Hepatocyte (in vitro differentiated cells): ENCODE measurements around the gene MCAM. TPM values are rescaled to one million over a fixed set of nuclear protein-coding genes. Genes with fewer than 3 reads are reported as not detected.

Experiments used
- DNase-seq: peaks from one replicate; pipeline ENCODE4 v3.0.0-alpha.2; 2016; ENCODE audit warnings: low spot score
- H2AFZ ChIP-seq: fragments of 200-600 bp; sonication (generic); 2 replicates; pipeline ENCODE4 v1.6.0; 2016; ENCODE audit warnings: antibody characterized with exemption, mild to moderate bottlenecking
- H3K27ac ChIP-seq: fragments of 200-600 bp; sonication (generic); 2 replicates; pipeline ENCODE4 v1.5.1; 2016; ENCODE audit warnings: mild to moderate bottlenecking
- H3K27me3 ChIP-seq: fragments of 200-600 bp; sonication (generic); 2 replicates; pipeline ENCODE4 v1.6.1; 2016
- H3K36me3 ChIP-seq: fragments of 200-600 bp; sonication (generic); replicated peaks from 2 replicates; pipeline ENCODE4 v1.5.1; 2016; ENCODE audit warnings: low read depth; ENCODE audit not compliant: insufficient read depth
- H3K4me1 ChIP-seq: fragments of 200-600 bp; sonication (generic); 2 replicates; pipeline ENCODE4 v1.5.1; 2016; ENCODE audit warnings: mild to moderate bottlenecking, moderate library complexity; ENCODE audit not compliant: insufficient read depth
- H3K4me2 ChIP-seq: fragments of 200-600 bp; sonication (generic); 2 replicates; pipeline ENCODE4 v1.6.0; 2016
- H3K4me3 ChIP-seq: fragments of 200-600 bp; sonication (generic); 2 replicates; pipeline ENCODE4 v1.5.1; 2016; ENCODE audit warnings: mild to moderate bottlenecking
- H3K79me2 ChIP-seq: fragments of 200-600 bp; sonication (generic); 2 replicates; pipeline ENCODE4 v1.6.0; 2017; ENCODE audit warnings: mild to moderate bottlenecking
- H3K9me2 ChIP-seq: fragments of 200-600 bp; sonication (generic); replicated peaks from 2 replicates; pipeline ENCODE4 v1.6.0; 2017; ENCODE audit warnings: mild to moderate bottlenecking; ENCODE audit not compliant: insufficient read depth
- H3K9me3 ChIP-seq: fragments of 200-600 bp; sonication (generic); 2 replicates; pipeline ENCODE4 v1.5.1; 2016; ENCODE audit warnings: low read depth, mild to moderate bottlenecking
- H4K20me1 ChIP-seq: fragments of 200-600 bp; sonication (generic); 2 replicates; pipeline ENCODE4 v1.6.0; 2016; ENCODE audit warnings: mild to moderate bottlenecking; ENCODE audit not compliant: insufficient read depth, poor library complexity, severe bottlenecking
- CTCF ChIP-seq: fragments of 200-600 bp; sonication (generic); IDR thresholded peaks from 2 replicates; pipeline ENCODE4 v1.5.1; 2016; ENCODE audit warnings: antibody characterized with exemption, mild to moderate bottlenecking; ENCODE audit not compliant: poor library complexity
- EZH2 ChIP-seq: fragments of 200-600 bp; sonication (generic); IDR thresholded peaks from 2 replicates; pipeline ENCODE4 v1.6.1; 2016; ENCODE audit warnings: antibody characterized with exemption, mild to moderate bottlenecking, borderline replicate concordance
- EZH2phosphoT487 ChIP-seq: fragments of 200-600 bp; sonication (generic); IDR thresholded peaks from one replicate; pipeline ENCODE4 v1.6.1; 2018; ENCODE audit warnings: antibody characterized with exemption, mild to moderate bottlenecking, low read depth, moderate library complexity; ENCODE audit not compliant: unreplicated experiment, severe bottlenecking
- WGBS: methylation state at CpG from one replicate; pipeline ENCODE4 v1.1.6; 2016; ENCODE audit warnings: low lambda C conversion rate; ENCODE audit errors: missing lambda C conversion rate; 5-methylcytosine and 5-hydroxymethylcytosine counted together
- polyA plus RNA-seq: library from polyadenylated mRNA; unstranded; fragments of >200 nt; fragmentation: Nextera tagmentation; extraction: Ambion mirVana; gene quantifications from 2 replicates; pipeline ENCODE4 v1.2.1, GENCODE V29; 2016
- total RNA-seq: library from RNA; depleted of rRNA; stranded (reverse); fragments of >200 nt; gene quantifications from 2 replicates; pipeline ENCODE4 v1.2.3, GENCODE V29; 2014

The MCAM gene
- total and polyA plus RNA-seq, 2 experiments from 2014 or later: 6.1 to 35.4 TPM

GRCh38 chr11:119338318-119338890 lies 21.5 kb upstream of the MCAM start:
- no peak overlapping the region for H2AFZ ChIP-seq
- DNase-seq: peak; percentile 91

GRCh38 chr11:119337581-119338317 lies 20.8 kb upstream of the MCAM start:
- H3K79me2 ChIP-seq: peaks cover 20% of the 10 kb centered on the region
- peak overlapping the region; percentile 81 for H3K27ac ChIP-seq
- 38% methylated on average over 8 of the region's 9 CpGs for WGBS
- no peaks in the 10 kb centered on the region for H3K9me2 ChIP-seq
- H3K36me3 ChIP-seq: no peaks in the 10 kb centered on the region
- peaks cover 18% of the 10 kb centered on the region for H3K27me3 ChIP-seq
- H3K4me3 ChIP-seq: no peak overlapping the region
- TF ChIP-seq EZH2: no peak
- no peak for TF ChIP-seq CTCF
- TF ChIP-seq EZH2phosphoT487: no peak
- peak; percentile 85 for DNase-seq
- no peaks in the 10 kb centered on the region for H3K9me3 ChIP-seq
- H2AFZ ChIP-seq: no peak overlapping the region
- H4K20me1 ChIP-seq: no peaks in the 10 kb centered on the region
- H3K4me1 ChIP-seq: peaks cover 27% of the 10 kb centered on the region
- H3K4me2 ChIP-seq: peak overlapping the region; percentile 96

More at GRCh38 chr11:119338318-119338890, 21.5 kb upstream of the MCAM start:
- no peak overlapping the region for H3K4me3 ChIP-seq
- peak overlapping the region; percentile 81 for H3K27ac ChIP-seq
- peaks cover 25% of the 10 kb centered on the region for H3K27me3 ChIP-seq
- WGBS: 12% methylated on average over 17 of the region's 17 CpGs
- peaks cover 20% of the 10 kb centered on the region for H3K79me2 ChIP-seq
- no peaks in the 10 kb centered on the region for H3K9me3 ChIP-seq
- no peaks in the 10 kb centered on the region for H3K36me3 ChIP-seq
- H4K20me1 ChIP-seq: no peaks in the 10 kb centered on the region
- peaks cover 27% of the 10 kb centered on the region for H3K4me1 ChIP-seq
- no peaks in the 10 kb centered on the region for H3K9me2 ChIP-seq
- H3K4me2 ChIP-seq: peak overlapping the region; percentile 96
- TF ChIP-seq EZH2 (no peak), EZH2phosphoT487 (no peak), CTCF (peak; percentile 83)

GRCh38 chr11:119336744-119337469 lies 20.0 kb upstream of the MCAM start:
- no peak overlapping the region for H2AFZ ChIP-seq
- no peaks in the 10 kb centered on the region for H3K36me3 ChIP-seq
- WGBS: 92% methylated on average over 9 of the region's 9 CpGs
- H3K27ac ChIP-seq: peak overlapping the region; percentile 81
- H3K9me2 ChIP-seq: no peaks in the 10 kb centered on the region
- DNase-seq: no peak
- H3K4me3 ChIP-seq: no peak overlapping the region
- H3K4me1 ChIP-seq: peaks cover 27% of the 10 kb centered on the region
- H3K79me2 ChIP-seq: peaks cover 20% of the 10 kb centered on the region
- no peaks in the 10 kb centered on the region for H4K20me1 ChIP-seq
- peaks cover 16% of the 10 kb centered on the region for H3K27me3 ChIP-seq
- H3K4me2 ChIP-seq: peak overlapping the region; percentile 96
- H3K9me3 ChIP-seq: no peaks in the 10 kb centered on the region
- TF ChIP-seq CTCF (no peak), EZH2 (no peak), EZH2phosphoT487 (no peak)
